ENCODE data around the gene SLC4A5. TPM values are rescaled to one million over a fixed set of nuclear protein-coding genes. Genes with fewer than 3 reads are reported as not detected.
A peak's percentile ranks its signal among the peaks of the same experiment; 100 is the strongest.
"Not testable (repeated sequence)": the region's sequence is repeated elsewhere in the genome, so short reads cannot be mapped to it uniquely, and the experiment has no call there.

The SLC4A5 gene
- total RNA-seq, 2 donors from 2014 or later = 2.2 to 4.4 TPM

DNA sequence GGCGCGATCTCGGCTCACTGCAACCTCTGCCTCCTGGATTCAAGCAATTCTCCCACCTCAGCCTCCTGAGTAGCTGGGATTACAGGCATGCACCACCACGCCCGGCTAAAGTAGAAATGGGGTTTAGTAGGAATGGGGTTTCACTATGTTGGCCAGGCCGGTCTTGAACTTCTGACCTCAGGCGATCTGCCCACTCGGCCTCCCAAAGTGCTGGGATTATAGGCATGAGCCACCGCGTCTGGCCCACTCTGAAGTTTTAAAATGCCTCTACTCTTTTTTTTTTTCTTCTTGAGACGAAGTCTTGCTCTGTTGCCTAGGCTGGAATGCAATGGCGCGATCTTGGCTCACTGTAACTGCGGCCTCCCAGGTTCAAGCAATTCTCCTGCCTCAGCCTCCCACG is 156.5 kb downstream of the SLC4A5 start:
- not testable (repeated sequence) for H3K27ac Mint-ChIP-seq

DNA sequence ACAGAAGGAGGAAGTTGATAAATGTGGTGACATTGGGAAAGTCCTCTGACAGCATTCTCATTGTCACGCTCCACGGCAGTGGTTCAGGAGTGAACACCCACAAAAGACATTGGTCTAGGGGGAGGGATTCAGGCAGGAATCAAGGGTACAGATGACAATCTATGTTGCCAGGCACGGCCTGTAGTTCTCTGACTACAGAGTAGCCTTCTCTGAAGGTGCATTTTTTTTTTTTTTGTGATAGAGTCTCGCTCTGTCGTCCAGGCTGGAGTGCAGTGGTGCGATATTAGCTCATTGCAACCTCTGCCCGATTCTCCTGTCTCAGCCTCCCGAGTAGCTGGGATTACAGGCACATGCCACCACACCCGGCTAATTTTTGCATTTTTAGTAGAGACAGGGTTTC is 157.2 kb downstream of the SLC4A5 start:
- peak; percentile 95 for ATAC-seq (replicated peaks)
- H3K27ac Mint-ChIP-seq = peak overlapping the region; percentile 86

More for the DNA sequence above, 156.5 kb downstream of the SLC4A5 start:
- peak overlapping the region; percentile 71 for H3K4me3 Mint-ChIP-seq
- H3K9me3 Mint-ChIP-seq; H3K27me3 Mint-ChIP-seq; ATAC-seq (replicated peaks); H3K36me3 Mint-ChIP-seq (ENCODE audit: low read depth); H3K4me1 Mint-ChIP-seq: not testable (repeated sequence)

DNA sequence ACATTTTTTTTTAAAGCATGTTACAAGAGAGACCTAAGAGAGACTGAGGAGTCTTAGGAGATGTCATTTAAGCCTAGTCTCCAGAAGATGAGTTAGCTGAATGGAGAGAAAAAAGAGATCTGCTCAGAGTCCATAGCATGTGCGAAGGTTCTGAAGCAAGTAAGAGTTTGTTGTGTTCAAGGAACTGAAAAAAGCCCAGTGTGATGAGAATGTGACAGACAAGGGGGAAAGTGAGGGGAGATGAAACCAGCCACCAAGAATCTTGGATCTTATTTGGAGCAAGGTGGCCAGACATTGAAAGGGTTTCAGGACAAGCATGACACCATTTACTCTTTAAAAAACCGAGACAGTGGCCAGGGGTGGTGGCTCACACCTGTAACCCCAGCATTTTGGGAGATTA is 159.3 kb downstream of the SLC4A5 start:
- Mint-ChIP-seq H3K27me3 (no peaks in the 10 kb centered on the region), H3K4me3 (no peak overlapping the region), H3K9me3 (no peaks in the 10 kb centered on the region), H3K4me1 (peaks cover 8% of the 10 kb centered on the region), H3K36me3 (ENCODE audit: low read depth) (no peaks in the 10 kb centered on the region), H3K27ac (peak overlapping the region; percentile 9)
- ATAC-seq (replicated peaks) = no peak

More for the DNA sequence above, 157.2 kb downstream of the SLC4A5 start:
- Mint-ChIP-seq H3K27me3 (peaks cover 1% of the 10 kb centered on the region), H3K9me3 (no peaks in the 10 kb centered on the region), H3K4me1 (peaks cover 8% of the 10 kb centered on the region), H3K4me3 (peak overlapping the region; percentile 71), H3K36me3 (ENCODE audit: low read depth) (no peaks in the 10 kb centered on the region)

DNA sequence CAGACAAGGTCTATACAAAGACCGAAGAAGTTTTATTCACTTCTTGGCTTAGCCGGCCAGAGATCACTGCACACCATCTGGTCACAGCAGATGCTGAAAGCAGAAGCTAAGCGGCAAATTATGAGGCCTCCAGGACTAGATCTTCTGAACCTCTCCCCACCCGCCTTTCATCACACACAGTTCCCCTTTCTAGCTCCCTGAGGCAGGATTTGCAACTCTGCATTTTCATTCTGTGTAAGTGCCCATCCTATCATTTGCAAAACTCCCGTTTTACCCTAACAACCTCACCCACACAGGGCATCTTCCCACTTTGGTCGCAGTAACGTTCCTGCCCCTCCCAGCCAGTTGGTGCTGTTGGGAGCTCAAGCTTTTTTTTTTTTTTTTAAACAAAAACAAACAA is 161.5 kb downstream of the SLC4A5 start:
- Mint-ChIP-seq H3K4me3 (peak overlapping the region; percentile 54), H3K27me3 (no peaks in the 10 kb centered on the region), H3K9me3 (no peaks in the 10 kb centered on the region), H3K4me1 (peaks cover 11% of the 10 kb centered on the region), H3K27ac (peak overlapping the region; percentile 75), H3K36me3 (ENCODE audit: low read depth) (peaks cover 8% of the 10 kb centered on the region)
- ATAC-seq (replicated peaks) = no peak

- Mint-ChIP-seq H3K4me1 (peaks cover 23% of the 10 kb centered on the region), H3K9me3 (no peaks in the 10 kb centered on the region), H3K36me3 (ENCODE audit: low read depth) (peaks cover 33% of the 10 kb centered on the region), H3K4me3 (peak overlapping the region; percentile 91), H3K27me3 (no peaks in the 10 kb centered on the region), H3K27ac (peak overlapping the region; percentile 90)
- ATAC-seq (replicated peaks) = peak; percentile 26
Observed at GRCh38 chr2:74179063-74179865, 164.0 kb downstream of the SLC4A5 start.

DNA sequence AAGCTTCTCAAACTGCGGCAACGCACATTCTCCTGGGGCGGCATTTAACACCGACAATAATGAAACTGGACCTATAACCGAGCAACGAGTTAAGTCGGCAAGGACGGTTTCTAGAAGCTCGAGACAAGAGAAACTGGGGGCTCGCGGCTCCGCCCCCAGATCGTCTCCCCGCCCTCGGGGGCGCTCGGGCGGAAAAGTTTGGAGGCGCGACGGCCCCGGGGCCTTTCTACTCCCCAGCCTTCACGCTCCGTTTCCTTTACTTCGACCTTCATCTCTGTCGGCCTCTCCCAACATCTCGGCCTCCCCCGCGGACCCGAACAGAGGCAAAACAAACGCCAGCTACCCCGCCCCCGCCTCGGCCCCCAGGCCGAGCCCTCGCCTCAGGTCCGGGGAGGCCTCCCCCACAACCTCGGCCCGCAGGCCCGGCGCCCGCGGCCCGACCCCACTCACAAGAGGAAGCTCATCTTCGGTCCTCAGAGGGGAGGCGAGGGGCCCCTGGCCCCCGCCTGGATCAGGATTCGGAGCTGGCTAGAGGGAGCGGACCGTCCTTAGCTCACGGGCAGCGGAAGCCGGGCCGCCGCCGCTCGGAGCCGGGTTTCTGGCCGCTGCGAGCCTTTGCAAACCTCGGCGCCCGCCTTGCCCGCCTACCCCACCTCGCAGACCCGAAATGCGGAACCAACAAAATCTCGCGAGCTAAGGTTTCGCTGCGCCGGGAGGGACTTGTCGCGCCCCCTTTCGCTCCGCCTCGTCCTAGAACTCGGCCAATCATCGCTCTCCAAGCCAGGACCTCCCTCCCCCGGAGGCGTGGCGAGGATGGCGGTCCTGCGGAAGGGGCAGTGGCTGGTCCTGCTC is 164.8 kb downstream of the SLC4A5 start, which contains the start of gene MOB1A:
Gene MOB1A, minus strand, starts transcription at position 669 of the 852 bp plus-strand sequence. Its CDS starts 205 bp downstream, at position 464.
- peak within 1 kb of the TSS; percentile 91 for H3K4me3 Mint-ChIP-seq
- H3K4me1 Mint-ChIP-seq = peaks cover 20% of the 10 kb centered on the region
- peak within 1 kb of the TSS; percentile 90 for H3K27ac Mint-ChIP-seq
- peak; percentile 96 for ATAC-seq (replicated peaks)
- H3K9me3 Mint-ChIP-seq = no peaks in the 10 kb centered on the region
- H3K36me3 Mint-ChIP-seq (ENCODE audit: low read depth) = peaks cover 34% of the 10 kb centered on the region
- H3K27me3 Mint-ChIP-seq = no peaks in the 10 kb centered on the region

GRCh38 chr2:74177696-74178095 is 165.5 kb downstream of the SLC4A5 start:
- H3K27ac Mint-ChIP-seq = peak overlapping the region; percentile 90
- no peak for ATAC-seq (replicated peaks)
- H3K36me3 Mint-ChIP-seq (ENCODE audit: low read depth) = peaks cover 40% of the 10 kb centered on the region
- H3K4me1 Mint-ChIP-seq = peaks cover 25% of the 10 kb centered on the region
- H3K9me3 Mint-ChIP-seq = no peaks in the 10 kb centered on the region
- H3K4me3 Mint-ChIP-seq = peak overlapping the region; percentile 91
- H3K27me3 Mint-ChIP-seq = no peaks in the 10 kb centered on the region

GRCh38 chr2:74174909-74175308 is 168.3 kb downstream of the SLC4A5 start:
- Mint-ChIP-seq H3K9me3 (no peaks in the 10 kb centered on the region), H3K36me3 (ENCODE audit: low read depth) (peaks cover 68% of the 10 kb centered on the region), H3K27ac (no peak overlapping the region), H3K4me3 (peak overlapping the region; percentile 91), H3K4me1 (peaks cover 26% of the 10 kb centered on the region), H3K27me3 (no peaks in the 10 kb centered on the region)
- ATAC-seq (replicated peaks) = no peak

GRCh38 chr2:74168739-74169138 is 174.5 kb downstream of the SLC4A5 start:
- H3K4me3 Mint-ChIP-seq = peak overlapping the region; percentile 34
- peak overlapping the region; percentile 89 for H3K27ac Mint-ChIP-seq
- ATAC-seq (replicated peaks) = peak; percentile 96
- peaks cover 96% of the 10 kb centered on the region for H3K36me3 Mint-ChIP-seq (ENCODE audit: low read depth)
- no peaks in the 10 kb centered on the region for H3K27me3 Mint-ChIP-seq
- H3K4me1 Mint-ChIP-seq = peaks cover 16% of the 10 kb centered on the region
- H3K9me3 Mint-ChIP-seq = no peaks in the 10 kb centered on the region

Other genes with a start within 250 kb of the SLC4A5 start
- gene BOLA3, start 195.5 kb downstream of the SLC4A5 start, total RNA-seq = 10 to 100 TPM; 35.7 to 51.7 TPM
- 100 to 1,000 TPM; 155 to 159 TPM for gene MOB1A, start 164.5 kb downstream of the SLC4A5 start, total RNA-seq
- gene MTHFD2, start 144.8 kb downstream of the SLC4A5 start, total RNA-seq = 100 to 1,000 TPM; 281 to 284 TPM
- gene DCTN1, start 36.9 kb upstream of the SLC4A5 start, total RNA-seq = 100 to 1,000 TPM in 1 of 2 donors, 10 to 100 TPM in 1; 84.0 to 108 TPM
- 1 to 10 TPM; 2.3 to 9.7 TPM for gene C2orf81, start 78.2 kb upstream of the SLC4A5 start, total RNA-seq
- 100 to 1,000 TPM in 1 of 2 donors, 10 to 100 TPM in 1; 85.8 to 194 TPM for gene WDR54, start 78.3 kb upstream of the SLC4A5 start, total RNA-seq
- 1 to 10 TPM; 1.2 to 3.1 TPM for gene RTKN, start 98.5 kb upstream of the SLC4A5 start, total RNA-seq
- gene INO80B, start 111.7 kb upstream of the SLC4A5 start, total RNA-seq = 10 to 100 TPM; 27.8 to 37.9 TPM
- 10 to 100 TPM; 34.1 to 48.5 TPM for gene WBP1, start 115.0 kb upstream of the SLC4A5 start, total RNA-seq
- 10 to 100 TPM; 68.3 to 70.9 TPM for gene MOGS, start 122.0 kb upstream of the SLC4A5 start, total RNA-seq
- 10 to 100 TPM; 83.8 to 91.2 TPM for gene MRPL53, start 129.3 kb upstream of the SLC4A5 start, total RNA-seq
- 10 to 100 TPM; 25.4 to 26.3 TPM for gene CCDC142, start 139.6 kb upstream of the SLC4A5 start, total RNA-seq
- gene TTC31, start 139.7 kb upstream of the SLC4A5 start, total RNA-seq = 10 to 100 TPM; 27.2 to 32.4 TPM
- gene LBX2, start 156.2 kb upstream of the SLC4A5 start, total RNA-seq = 1 to 10 TPM in 1 of 2 donors, under 1 TPM in 1; 0.39 to 1.3 TPM
- gene PCGF1, start 164.3 kb upstream of the SLC4A5 start, total RNA-seq = 10 to 100 TPM; 22.0 to 32.8 TPM
- 1 to 10 TPM in 1 of 2 donors, under 1 TPM in 1; 0.39 to 1.4 TPM for gene TLX2, start 171.0 kb upstream of the SLC4A5 start, total RNA-seq
- under 1 TPM; 0.74 to 0.76 TPM for gene DQX1, start 182.8 kb upstream of the SLC4A5 start, total RNA-seq
- gene AUP1, start 186.3 kb upstream of the SLC4A5 start, total RNA-seq = 100 to 1,000 TPM in 1 of 2 donors, 10 to 100 TPM in 1; 72.2 to 116 TPM
- 10 to 100 TPM; 75.6 to 81.2 TPM for gene HTRA2, start 186.5 kb upstream of the SLC4A5 start, total RNA-seq
- 1 to 10 TPM; 2.0 to 4.4 TPM for gene LOXL3, start 210.5 kb upstream of the SLC4A5 start, total RNA-seq
- gene DOK1, start 211.3 kb upstream of the SLC4A5 start, total RNA-seq = 10 to 100 TPM; 23.7 to 32.4 TPM